Stimulated activated CD8-positive, alpha-beta memory T cell treated with anti-CD3 and anti-CD28 coated beads, Interleukin-7, amount 100 ng/mL, for 48 hours (primary cell): Measurements from ENCODE around the gene ABLIM1.
A peak's percentile ranks its signal among the peaks of the same experiment; 100 is the strongest.

Experiments
- DNase-seq, 2 donors: peaks; one replicate each; pipeline ENCODE4 v3.0.0-alpha.2; 2020; ENCODE audit warnings: low read depth in 1 of 2; ENCODE audit errors: extremely low read depth in 1 of 2

The ABLIM1 gene

GRCh38 chr10:114550756-114551635 is 107.1 kb downstream of the ABLIM1 start:
- no peak for DNase-seq

DNA sequence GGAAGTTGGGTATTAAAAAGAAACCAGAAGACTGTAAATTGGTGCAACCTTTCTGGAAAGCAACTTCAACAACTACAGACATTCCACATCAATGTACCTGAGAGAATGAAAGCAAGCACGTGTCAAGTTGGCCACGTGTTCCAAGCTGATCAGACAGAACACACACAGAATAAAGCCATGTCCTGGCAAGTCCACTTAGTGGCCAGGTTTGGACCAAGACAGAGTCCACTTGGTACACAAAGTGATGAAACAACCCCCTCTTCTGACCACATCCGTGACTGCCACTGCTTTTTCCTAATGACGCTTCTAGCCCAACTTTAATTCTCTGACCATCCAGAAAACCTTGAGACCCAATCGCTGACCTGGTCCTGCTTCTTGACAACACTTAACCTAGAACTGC is 109.4 kb downstream of the ABLIM1 start:
- no peak for DNase-seq

- no peak for DNase-seq
Observed at GRCh38 chr10:114547514-114547913, 110.6 kb downstream of the ABLIM1 start.

GRCh38 chr10:114547056-114547455 is 111.0 kb downstream of the ABLIM1 start:
- no peak for DNase-seq

DNA sequence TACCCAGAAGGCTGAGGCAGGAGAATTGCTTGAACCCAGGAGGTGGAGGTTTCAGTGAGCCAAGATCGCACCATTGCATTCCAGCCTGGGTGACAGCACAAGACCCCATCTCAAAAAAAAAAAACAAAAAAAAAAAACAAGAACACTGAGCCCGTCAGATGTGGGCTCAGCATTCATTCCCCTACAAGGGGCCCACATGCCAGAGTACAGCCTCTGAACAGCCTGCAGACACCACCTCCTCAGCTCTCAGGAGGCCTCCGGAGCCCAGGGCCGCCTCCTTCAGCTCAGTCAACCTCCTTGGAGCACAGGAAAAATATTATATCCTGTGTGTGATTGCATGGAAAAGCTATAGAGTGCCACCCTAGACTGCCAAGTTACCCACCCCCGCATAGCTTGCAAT is 112.3 kb downstream of the ABLIM1 start:
- no peak for DNase-seq

- DNase-seq, result no peak
Observed at GRCh38 chr10:114545071-114545470, 113.0 kb downstream of the ABLIM1 start.

GRCh38 chr10:114544045-114544659 is 113.9 kb downstream of the ABLIM1 start:
- DNase-seq, result peak in 1 of 2 donors; percentile 68

- DNase-seq, result no peak
Observed at GRCh38 chr10:114543456-114543855, 114.6 kb downstream of the ABLIM1 start.

DNA sequence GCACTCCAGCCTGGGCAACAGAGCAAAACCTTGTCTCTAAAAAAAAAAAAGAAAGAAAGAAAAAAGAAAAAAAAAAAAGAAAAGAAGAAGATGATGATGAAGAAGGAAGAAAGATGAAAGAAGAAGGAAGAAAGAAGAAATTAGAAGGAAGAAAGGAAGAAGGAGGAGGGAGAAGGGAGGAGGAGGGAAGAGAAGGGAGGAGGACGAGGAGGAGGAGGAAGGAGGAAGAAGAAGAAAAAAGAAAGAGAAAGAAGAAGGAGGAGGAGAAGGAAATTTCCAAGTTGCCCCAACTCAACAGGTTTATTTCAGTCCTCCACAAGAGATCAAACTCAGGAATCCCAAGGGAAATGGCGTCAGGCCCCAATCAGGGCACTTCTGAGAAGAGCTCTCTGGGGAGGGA is 115.7 kb downstream of the ABLIM1 start:
- DNase-seq, result no peak

GRCh38 chr10:114541797-114542160 is 116.3 kb downstream of the ABLIM1 start:
- DNase-seq, result no peak

DNA sequence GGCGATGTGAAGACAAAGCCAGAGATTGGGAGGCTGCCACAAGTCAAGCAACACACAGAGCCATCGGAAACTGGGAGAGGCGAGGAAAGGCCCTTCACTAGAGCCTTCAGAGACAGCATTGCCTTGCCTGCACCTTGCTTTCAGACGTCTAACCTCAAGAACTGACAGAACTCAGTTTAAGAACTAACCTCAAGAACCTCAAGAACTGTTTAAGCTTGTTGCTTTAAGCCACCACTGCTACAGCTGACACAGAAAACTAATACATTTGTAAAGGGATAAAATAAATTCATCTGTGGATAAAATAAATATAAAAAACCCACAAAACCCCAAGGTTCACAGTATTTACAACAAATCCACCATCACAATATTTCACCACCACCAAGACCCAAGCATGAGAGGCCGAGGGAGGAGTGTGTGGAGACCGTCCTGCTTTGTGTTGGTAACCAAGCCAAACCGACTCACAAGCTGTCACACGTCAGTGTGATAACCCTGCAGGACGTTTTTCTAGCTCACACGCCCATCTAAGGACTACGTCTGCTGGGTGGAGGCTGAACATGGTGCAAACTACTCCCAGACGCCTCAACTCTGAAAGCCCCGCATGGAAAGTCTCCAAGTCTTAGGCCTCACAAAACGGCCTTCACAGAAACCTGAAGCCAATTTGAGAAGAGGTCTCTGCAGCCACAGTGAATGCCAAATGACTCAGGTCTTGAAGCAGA is 116.8 kb downstream of the ABLIM1 start:
- DNase-seq, result peak in 1 of 2 donors; percentile 76

DNA sequence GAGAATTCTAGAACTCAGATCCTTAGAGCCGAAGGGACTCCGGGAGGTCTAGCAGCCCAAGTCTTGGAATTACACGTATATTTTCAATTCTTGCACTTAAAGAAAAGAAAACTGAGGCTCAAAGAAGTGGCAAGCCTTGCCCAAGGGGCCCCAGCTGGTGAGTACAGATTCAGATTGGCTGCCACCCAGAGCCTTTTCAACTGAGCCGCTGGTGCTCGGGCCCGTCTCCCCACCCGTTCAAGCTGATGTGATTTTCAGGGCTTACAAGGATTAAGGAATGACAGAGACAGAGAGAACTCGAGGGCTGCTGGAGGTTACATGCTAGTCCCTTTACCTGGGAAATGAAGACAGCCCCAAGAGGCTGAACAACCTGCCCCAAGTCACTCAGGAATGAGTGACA is 117.8 kb downstream of the ABLIM1 start:
- DNase-seq, result no peak

DNA sequence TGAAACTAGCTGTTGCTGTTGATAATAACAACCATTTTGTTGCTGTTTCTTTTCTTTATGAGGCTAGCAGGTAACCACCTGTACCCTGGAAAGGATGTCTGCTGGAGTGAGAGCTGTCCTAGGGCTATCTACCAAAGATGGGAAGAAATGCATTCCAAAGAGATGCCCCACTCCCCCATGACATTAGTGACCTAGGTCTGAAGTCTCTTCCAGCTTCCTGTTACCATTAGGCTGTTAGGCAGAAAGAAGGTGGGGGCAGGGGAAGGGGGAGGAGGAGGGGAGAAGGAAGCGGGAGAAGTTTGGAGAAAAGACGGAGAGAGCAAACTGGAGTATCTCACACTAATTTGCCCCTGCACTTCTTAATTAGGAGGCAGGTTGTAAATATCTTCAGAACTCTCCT is 118.5 kb downstream of the ABLIM1 start:
- DNase-seq, result no peak

- no peak for DNase-seq
Observed at GRCh38 chr10:114538181-114538906, 119.7 kb downstream of the ABLIM1 start.

GRCh38 chr10:114537736-114538135 is 120.3 kb downstream of the ABLIM1 start:
- DNase-seq, result no peak

GRCh38 chr10:114534571-114534981 is 123.5 kb downstream of the ABLIM1 start:
- DNase-seq, result no peak

DNA sequence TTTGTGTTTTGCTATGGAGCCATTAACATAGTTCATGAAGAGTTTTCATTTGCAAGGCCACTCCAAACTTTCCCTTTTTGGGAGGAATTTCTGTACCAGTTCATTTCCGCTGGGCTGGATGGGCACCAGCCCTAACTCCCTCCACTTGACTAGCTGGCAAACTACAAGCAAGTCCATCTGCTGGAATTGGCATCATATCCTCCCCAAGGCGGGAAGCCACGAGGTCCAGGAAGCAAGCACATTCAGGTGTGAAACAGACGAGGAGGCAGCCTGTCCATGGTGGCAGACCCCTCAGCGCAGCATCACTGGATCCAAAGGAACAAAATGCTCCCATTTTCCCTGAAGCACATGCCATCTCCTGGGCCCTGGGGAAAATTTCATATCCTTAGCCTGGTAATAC is 125.8 kb downstream of the ABLIM1 start:
- DNase-seq, result no peak

DNA sequence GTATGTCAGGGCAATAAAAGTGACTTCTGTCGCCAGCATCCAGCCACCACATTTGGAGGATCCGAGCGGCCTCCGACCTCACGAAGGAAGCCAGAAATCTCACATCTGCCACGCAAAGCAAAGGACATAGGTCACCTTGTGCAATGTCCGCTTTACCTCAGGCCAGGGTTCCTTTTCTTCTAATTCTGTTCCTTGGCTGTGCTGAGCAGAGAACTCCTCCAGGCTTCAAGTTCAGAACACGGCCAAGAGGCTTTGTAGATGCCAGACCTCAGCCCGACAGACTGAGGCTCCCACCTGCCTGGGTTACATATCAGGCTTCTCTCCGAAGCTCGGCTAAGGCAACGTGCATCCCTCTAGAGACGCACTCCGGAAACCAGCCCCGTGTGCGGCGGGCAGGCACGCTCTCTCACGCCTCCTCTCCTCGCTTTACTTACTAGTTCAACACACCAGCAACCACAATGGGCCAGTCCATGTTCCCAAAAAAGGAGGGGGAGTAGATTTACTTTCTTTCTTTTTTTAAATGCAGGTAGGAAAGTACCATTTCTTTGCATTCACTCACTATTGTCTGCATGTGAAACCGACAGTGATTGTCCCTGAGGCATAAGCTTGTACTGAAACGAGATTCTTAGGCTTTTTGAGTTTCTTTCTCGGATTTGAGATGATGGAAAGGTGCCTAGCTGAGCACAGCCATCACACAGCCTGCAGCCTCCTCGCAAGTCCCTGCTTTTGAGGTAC is 131.4 kb downstream of the ABLIM1 start:
- DNase-seq, result peak; percentile 77 to 86

- no peak for DNase-seq
Observed at GRCh38 chr10:114526126-114526503, 132.0 kb downstream of the ABLIM1 start.

- DNase-seq, result no peak
Observed at GRCh38 chr10:114525368-114525949, 132.6 kb downstream of the ABLIM1 start.
